ENCODE data around the gene APLN. TPM values are rescaled to one million over a fixed set of nuclear protein-coding genes. Genes with fewer than 3 reads are reported as not detected.
A peak's percentile ranks its signal among the peaks of the same experiment; 100 is the strongest.

APLN gene
- total and polyA plus RNA-seq, 7 donors, result 0.36 to 0.81 (median 0.47) TPM; not detected in 4

DNA sequence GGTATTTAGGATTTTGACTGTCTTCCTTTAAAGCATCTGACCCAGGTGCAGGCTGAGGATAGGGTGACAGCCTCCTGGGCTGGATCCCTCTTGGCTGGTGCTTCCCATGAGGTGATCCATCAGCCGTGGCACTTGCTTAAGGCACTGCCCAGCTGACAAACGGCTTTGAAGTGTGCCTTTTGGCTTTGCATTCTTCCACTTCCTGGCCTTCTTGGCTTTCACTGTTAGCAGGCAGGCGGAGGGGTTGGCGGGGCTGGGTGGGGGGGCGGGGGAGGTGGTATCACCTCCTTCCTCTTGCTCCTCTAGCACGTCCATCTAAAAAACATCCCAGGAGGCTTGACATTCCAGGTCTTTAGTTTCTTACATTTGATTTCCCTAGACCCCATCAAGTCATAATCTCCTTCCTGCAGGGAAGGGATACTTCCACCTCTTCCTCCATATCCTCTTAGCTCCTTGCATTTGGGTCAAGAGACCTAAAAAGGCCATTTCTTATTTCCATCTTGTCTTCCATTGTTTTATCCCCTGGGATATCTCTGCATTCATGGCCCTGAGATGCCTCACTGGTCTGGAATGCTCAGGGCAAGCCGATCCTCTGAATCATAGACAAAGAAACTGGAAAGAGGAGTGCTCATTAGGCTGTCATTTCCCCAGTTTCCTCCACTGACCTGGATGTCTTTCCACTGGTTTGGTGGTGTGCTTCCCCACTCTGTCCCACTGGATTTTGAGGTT lies 11.3 kb upstream of the APLN start:
- DNase-seq, result no peak
- peak overlapping the region in 2 of 4 donors; percentile 9 to 38 for H3K27ac ChIP-seq
- H3K36me3 ChIP-seq, result no peaks in the 10 kb centered on the region
- H3K9me3 ChIP-seq, result no peaks in the 10 kb centered on the region
- intact Hi-C loops (cut with DNase I), result no loop called here
- WGBS, 2 donors, result 66 to 81% methylated on average over 7 of the region's 7 CpGs
- no peaks in the 10 kb centered on the region for H3K27me3 ChIP-seq
- no peaks in the 10 kb centered on the region for H3K4me1 ChIP-seq
- peak in 1 of 4 donors; percentile 14 for TF ChIP-seq POLR2AphosphoS5 (IDR thresholded peaks at IDR 0.05)
- TF ChIP-seq EP300 (IDR thresholded peaks at IDR 0.05), result no peak
- H3K4me3 ChIP-seq, result no peak overlapping the region

DNA sequence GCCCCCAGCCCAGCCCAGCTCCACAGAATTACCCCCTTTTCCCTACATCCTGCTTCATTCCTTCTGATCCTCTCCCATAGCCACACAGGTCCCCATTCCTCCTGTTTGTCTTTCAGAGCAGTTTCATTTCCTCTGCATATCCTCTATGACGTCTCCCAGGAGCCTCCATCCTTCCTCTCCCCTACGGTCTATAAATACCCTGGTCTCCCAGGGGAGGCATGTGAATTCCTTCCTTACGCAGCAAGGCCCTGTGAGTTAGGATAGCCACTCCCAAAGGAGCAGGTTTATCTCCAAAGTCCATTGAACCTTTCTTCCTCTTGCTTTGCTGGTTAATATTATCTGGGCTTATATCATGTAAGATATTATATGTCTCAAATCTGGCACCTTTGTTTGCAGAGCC lies 8.4 kb upstream of the APLN start:
- intact Hi-C loops (cut with DNase I), result no loop called here
- Histone ChIP-seq H3K27ac (no peak overlapping the region), H3K27me3 (no peaks in the 10 kb centered on the region), H3K4me1 (no peaks in the 10 kb centered on the region), H3K9me3 (no peaks in the 10 kb centered on the region), H3K36me3 (no peaks in the 10 kb centered on the region), H3K4me3 (no peak overlapping the region)
- TF ChIP-seq CTCF (IDR thresholded peaks at IDR 0.05) (no peak), EP300 (IDR thresholded peaks at IDR 0.05) (no peak), POLR2AphosphoS5 (IDR thresholded peaks at IDR 0.05) (no peak), POLR2A (IDR thresholded peaks at IDR 0.05) (no peak)
- WGBS, 2 donors, result 30 to 35% methylated on average over 3 of the region's 3 CpGs
- no peak for DNase-seq

DNA sequence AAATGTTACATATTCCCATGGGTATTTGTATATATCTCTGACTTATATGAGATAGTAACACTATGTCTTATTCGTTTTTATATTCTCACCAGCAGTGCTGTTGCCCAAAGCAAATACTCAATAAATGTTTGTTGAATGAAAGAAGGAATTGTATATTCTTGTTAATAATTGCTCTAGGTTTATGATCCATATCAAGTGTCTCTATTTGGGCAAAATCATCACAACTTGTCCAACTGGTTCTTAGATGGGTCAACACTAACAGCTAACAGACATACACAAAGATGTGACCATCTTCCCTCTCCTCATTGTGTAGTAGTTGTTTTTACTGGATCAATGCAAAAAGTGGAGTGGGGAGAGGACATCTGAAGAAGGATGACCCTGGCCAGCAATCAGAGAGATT lies 6.6 kb upstream of the APLN start:
- Histone ChIP-seq H3K4me1 (no peaks in the 10 kb centered on the region), H3K27me3 (no peaks in the 10 kb centered on the region), H3K27ac (no peak overlapping the region), H3K9me3 (no peaks in the 10 kb centered on the region), H3K36me3 (no peaks in the 10 kb centered on the region), H3K4me3 (no peak overlapping the region)
- 18 to 63% methylated on average over 1 of the region's 1 CpG for WGBS, 2 donors
- intact Hi-C loops (cut with DNase I), result no loop called here
- TF ChIP-seq EP300 (IDR thresholded peaks at IDR 0.05), result no peak
- no peak for TF ChIP-seq POLR2A (IDR thresholded peaks at IDR 0.05)
- TF ChIP-seq CTCF (IDR thresholded peaks at IDR 0.05), result no peak
- TF ChIP-seq POLR2AphosphoS5 (IDR thresholded peaks at IDR 0.05), result no peak
- no peak for DNase-seq

GRCh38 chrX:129659861-129660260 lies 5.1 kb upstream of the APLN start:
- intact Hi-C loops (cut with DNase I), result no loop called here
- H3K9me3 ChIP-seq, result no peaks in the 10 kb centered on the region

DNA sequence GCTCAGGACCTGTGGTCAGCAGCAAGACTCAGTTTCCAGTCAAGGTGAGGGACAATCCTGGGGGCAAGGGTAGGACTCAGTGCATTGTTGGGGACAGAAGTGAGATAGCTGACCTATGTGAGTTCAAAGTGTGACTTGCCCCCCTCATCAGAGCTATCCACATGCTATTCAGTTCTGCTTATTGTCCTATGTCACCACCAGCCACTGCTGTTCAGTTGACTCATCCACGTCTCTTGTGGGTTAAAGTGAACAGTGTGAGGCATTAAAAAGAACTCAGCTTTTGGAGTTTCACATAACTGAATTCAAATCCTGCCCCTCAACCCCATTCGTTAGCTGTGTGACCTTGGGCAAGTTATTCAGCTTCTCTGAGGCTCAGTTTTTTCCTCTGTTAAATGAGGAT lies 4.4 kb upstream of the APLN start:
- Histone ChIP-seq H3K36me3 (no peaks in the 10 kb centered on the region), H3K27me3 (no peaks in the 10 kb centered on the region), H3K4me3 (no peak overlapping the region), H3K27ac (no peak overlapping the region), H3K4me1 (peaks cover 0 to 5% (median under 1%) of the 10 kb centered on the region in 4 donors), H3K9me3 (no peaks in the 10 kb centered on the region)
- 87 to 90% methylated on average over 2 of the region's 2 CpGs for WGBS, 2 donors
- no peak for TF ChIP-seq POLR2A (IDR thresholded peaks at IDR 0.05)
- TF ChIP-seq EP300 (IDR thresholded peaks at IDR 0.05), result no peak
- TF ChIP-seq CTCF (IDR thresholded peaks at IDR 0.05), result no peak
- no peak for TF ChIP-seq POLR2AphosphoS5 (IDR thresholded peaks at IDR 0.05)
- intact Hi-C loops (cut with DNase I), result no loop called here
- no peak for DNase-seq

More at GRCh38 chrX:129659861-129660260, 5.1 kb upstream of the APLN start:
- Histone ChIP-seq H3K4me1 (peaks cover 0 to 5% (median 0%) of the 10 kb centered on the region in 4 donors), H3K36me3 (no peaks in the 10 kb centered on the region), H3K27me3 (no peaks in the 10 kb centered on the region), H3K27ac (no peak overlapping the region), H3K4me3 (no peak overlapping the region)
- WGBS, 2 donors, result 75 to 91% methylated on average over 5 of the region's 5 CpGs
- no peak for DNase-seq
- TF ChIP-seq POLR2AphosphoS5 (IDR thresholded peaks at IDR 0.05) (no peak), EP300 (IDR thresholded peaks at IDR 0.05) (no peak), CTCF (IDR thresholded peaks at IDR 0.05) (no peak), POLR2A (IDR thresholded peaks at IDR 0.05) (no peak)

Measured in sigmoid colon (tissue), 7 donors.